ENCODE data around the gene SLC22A1.

DNA sequence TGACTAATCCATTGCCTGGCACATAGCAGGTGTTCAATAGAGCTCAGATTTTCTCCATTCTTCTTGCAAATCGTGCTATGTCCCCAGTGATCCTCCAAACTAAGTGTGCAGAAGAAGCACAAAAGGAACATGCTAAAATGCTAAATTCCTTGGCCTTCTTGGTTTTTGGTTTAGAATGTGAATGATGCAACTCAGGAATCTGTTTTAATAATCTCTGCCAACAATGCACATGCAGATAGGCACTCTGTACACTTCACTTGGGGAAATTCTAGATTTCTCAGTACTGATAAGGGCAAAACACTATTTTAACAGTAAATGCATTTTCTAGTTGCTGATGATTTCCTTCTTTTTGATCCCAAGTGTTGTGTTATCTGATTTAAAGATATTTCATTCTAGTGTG, 35.2 kb downstream of the SLC22A1 start:
- TF ChIP-seq, protein P1, sequence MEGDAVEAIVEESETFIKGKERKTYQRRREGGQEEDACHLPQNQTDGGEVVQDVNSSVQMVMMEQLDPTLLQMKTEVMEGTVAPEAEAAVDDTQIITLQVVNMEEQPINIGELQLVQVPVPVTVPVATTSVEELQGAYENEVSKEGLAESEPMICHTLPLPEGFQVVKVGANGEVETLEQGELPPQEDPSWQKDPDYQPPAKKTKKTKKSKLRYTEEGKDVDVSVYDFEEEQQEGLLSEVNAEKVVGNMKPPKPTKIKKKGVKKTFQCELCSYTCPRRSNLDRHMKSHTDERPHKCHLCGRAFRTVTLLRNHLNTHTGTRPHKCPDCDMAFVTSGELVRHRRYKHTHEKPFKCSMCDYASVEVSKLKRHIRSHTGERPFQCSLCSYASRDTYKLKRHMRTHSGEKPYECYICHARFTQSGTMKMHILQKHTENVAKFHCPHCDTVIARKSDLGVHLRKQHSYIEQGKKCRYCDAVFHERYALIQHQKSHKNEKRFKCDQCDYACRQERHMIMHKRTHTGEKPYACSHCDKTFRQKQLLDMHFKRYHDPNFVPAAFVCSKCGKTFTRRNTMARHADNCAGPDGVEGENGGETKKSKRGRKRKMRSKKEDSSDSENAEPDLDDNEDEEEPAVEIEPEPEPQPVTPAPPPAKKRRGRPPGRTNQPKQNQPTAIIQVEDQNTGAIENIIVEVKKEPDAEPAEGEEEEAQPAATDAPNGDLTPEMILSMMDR (IDR thresholded peaks at IDR 0.05; ENCODE audit: extremely low read depth in 1 of 2, insufficient read depth in 1 of 2, low read depth in 1 of 2, low read length in 2 of 2): no peak
- TF ChIP-seq GATA2 (IDR thresholded peaks at IDR 0.05; ENCODE audit: insufficient read depth, insufficient read length, low read depth, low read length) (no peak), JUN (IDR thresholded peaks at IDR 0.05; ENCODE audit: borderline replicate concordance, insufficient read depth, insufficient read length, low read depth) (no peak), POLR2AphosphoS5 (IDR thresholded peaks at IDR 0.05; ENCODE audit: insufficient read depth, low read depth, low read length) (no peak), POLR2A (IDR thresholded peaks at IDR 0.05; ENCODE audit: low read depth, low read length) (no peak), EZH2 (IDR thresholded peaks at IDR 0.05; ENCODE audit: borderline replicate concordance, low read depth, low read length, severe bottlenecking) (no peak), FOS (IDR thresholded peaks at IDR 0.05; ENCODE audit: borderline replicate concordance, insufficient read depth, low read length) (no peak), MYC (IDR thresholded peaks at IDR 0.05; ENCODE audit: low read depth, low read length) (no peak)
- TF ChIP-seq, protein P2, sequence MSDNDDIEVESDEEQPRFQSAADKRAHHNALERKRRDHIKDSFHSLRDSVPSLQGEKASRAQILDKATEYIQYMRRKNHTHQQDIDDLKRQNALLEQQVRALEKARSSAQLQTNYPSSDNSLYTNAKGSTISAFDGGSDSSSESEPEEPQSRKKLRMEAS (IDR thresholded peaks at IDR 0.05; ENCODE audit: insufficient read depth, insufficient read length): no peak

Data from endothelial cell of umbilical vein (primary cell).